HL-60/S4 treated with phorbol 12-myristate 13-acetate at 8.2 ng/mL for 4 days and 3 days (cell line): Measurements from ENCODE around the gene GNGT2.
"Not testable (repeated sequence)": the region's sequence is repeated elsewhere in the genome, so short reads cannot be mapped to it uniquely, and the experiment has no call there.

ENCODE experiments used
- in situ Hi-C: fragments of 300-500 bp; cut with MboI; formaldehyde crosslinking; loops from 2 replicates; pipeline ENCODE4 v1.15.0; 2022; ENCODE audit warnings: low sequenced_read_pairs

The GNGT2 gene

DNA sequence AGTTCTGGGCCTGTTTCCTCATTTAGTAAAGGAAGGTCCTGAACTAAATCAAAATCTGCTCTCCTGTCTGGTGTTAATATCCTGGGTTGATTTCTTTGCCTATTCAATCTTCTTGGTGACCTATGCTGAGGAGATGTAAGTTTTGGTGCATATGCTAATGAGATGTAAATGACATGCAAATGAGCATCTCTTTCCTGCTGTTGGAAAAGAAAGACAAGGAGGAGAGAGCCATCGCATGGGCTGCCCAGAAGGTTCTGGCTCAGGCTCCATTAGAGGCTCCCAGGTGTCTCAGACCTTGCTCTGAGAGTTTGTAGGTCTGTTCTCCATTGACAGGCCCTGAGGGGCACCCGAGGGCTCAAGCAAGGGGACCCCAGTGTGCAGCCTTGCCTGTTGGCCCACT lies 3.5 kb upstream of the GNGT2 start:
- in situ Hi-C loops, result no loop called here

DNA sequence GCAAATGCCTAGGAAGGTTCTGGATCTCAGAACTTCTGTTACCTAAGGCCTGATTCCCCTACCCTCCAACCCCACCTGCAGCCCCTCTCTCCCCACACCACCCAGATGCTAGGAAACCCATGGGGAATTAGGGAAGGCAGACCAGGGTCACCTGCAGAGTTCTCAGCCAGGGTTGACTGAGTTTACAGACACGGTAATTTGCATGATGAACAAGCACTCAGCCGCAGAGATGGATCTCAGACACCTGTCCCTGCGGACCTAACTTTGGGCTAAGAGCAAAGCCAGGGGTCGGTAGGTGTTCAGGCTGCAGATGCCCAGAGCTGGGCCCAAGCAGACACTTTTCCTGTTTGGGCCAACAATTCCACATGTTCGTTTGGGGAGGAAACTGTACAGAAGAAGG lies 3.0 kb upstream of the GNGT2 start:
- in situ Hi-C loops, result no loop called here

DNA sequence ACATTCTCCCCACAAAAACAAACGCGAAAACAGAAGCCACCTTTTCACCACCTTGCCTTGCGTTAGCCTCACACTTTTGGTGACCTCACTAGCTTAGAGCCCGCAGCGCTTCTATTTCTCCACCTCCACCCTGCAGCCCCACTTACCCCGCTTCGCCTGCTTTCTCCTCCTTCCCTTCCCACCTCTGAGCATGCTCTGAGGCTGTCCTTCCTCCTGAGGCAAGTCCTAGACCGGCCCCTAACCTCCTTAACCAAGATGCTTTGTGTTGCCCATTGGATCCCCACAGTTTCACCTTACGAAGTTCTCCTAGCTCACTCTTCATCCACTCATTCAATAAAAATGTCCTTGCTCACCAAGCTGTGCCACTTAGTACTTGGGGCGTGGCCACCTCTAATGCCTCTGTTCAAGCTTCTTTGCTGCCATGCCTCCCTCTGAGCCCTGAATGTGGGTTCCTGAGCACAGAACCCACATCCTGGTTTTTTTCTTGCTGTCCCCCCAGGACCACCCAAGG lies 1.3 kb downstream of the GNGT2 start:
- in situ Hi-C loops, result no loop called here

DNA sequence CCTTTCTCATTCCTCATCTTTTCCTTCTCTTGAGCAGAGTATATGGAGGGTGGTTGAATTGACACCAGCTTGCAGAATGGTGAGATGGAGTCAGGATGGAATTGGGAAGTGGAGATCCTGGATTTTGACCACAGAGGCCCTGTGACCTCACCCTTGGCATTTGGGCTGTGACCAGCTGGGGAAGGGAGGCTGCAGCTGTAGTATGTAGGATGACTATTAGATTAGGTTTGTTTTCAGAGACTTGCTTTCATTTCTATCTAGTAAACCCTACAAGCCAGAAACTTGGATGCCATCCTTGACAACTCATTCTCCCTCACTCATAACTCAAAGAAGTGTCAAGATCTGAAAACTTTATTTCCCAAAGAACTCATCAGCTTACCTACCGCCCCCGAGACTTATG lies 5.9 kb downstream of the GNGT2 start:
- in situ Hi-C loops, result no loop called here

DNA sequence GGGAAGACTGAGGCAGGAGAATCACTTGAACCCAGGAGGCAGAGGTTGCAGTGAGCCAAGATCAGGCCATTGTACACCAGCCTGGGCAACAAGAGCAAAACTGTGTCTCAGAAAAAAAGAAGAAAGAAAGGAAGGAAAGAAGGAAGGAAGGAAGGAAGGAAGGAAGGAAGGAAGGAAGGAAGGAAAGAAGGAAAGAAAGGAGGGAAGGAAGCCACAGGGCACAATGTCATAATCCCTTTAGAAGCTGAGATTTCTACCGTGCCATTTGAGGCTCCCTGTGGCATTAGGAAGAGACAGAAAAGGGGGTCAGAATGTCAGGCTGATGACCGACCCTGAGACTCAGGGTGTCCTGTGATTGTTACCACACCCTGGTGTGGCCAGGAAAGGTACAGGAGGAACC lies 6.6 kb downstream of the GNGT2 start:
- in situ Hi-C loops, result no loop called here

GRCh38 chr17:49201481-49201927 lies 8.9 kb downstream of the GNGT2 start:
- in situ Hi-C loops, result no loop called here

- in situ Hi-C loops, result no loop called here
Measured at GRCh38 chr17:49200423-49201083, 9.8 kb downstream of the GNGT2 start.

GRCh38 chr17:49198211-49198610 lies 12.2 kb downstream of the GNGT2 start:
- in situ Hi-C loops, result no loop called here

DNA sequence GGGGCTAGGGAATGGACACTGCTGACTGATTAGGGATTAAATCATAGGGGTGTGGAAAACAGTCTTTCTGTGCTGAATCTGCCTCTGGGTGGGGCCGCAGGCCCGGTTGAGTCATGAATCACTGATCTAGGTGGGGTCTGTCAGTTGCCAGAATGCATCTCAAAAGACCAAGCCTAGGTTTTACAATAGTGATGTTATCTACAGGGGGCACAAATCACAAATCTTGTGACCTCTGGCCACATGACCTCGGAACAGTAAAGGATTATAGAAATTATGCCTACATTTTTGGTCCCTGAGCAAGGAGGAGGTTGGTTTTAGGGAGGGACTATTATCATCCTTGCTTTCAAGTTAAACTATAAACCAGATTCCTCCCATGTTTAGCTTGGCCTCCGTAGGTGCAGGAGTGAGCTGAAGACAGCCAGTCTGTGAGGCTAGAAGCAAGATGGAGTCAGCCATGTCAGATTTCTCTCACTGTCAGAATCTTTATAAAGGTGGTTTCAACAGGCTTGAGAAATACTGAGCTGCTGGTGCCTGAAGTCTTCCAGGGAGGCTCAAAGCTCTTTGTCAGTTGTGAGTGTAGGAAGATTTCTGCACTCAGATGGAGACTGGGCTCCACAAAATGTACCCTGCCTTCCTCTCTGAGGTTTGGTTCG lies 12.9 kb downstream of the GNGT2 start:
- in situ Hi-C loops, result no loop called here

DNA sequence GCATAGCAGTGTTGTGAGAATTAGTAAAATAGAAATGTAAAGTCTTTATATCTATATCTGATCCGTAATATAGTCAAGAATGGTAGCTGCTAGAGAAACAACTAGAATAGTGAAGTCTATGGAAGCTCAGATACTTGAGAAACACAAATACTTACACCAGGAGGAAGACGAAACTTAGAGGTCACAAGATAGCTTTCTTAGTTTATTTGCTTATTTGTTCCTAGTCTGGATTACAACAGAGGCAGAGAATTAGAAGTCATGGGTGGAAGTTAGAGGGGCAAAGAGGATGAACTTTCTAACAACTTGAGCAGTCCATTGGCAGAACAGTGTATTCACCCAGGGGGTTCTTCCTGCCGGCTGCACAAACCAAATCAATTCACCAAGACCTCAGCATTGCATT lies 13.9 kb downstream of the GNGT2 start:
- in situ Hi-C loops, result no loop called here

- in situ Hi-C loops, result no loop called here
Measured at GRCh38 chr17:49195751-49196150, 14.6 kb downstream of the GNGT2 start.

GRCh38 chr17:49194297-49194607 lies 16.1 kb downstream of the GNGT2 start:
- in situ Hi-C loops, result no loop called here

DNA sequence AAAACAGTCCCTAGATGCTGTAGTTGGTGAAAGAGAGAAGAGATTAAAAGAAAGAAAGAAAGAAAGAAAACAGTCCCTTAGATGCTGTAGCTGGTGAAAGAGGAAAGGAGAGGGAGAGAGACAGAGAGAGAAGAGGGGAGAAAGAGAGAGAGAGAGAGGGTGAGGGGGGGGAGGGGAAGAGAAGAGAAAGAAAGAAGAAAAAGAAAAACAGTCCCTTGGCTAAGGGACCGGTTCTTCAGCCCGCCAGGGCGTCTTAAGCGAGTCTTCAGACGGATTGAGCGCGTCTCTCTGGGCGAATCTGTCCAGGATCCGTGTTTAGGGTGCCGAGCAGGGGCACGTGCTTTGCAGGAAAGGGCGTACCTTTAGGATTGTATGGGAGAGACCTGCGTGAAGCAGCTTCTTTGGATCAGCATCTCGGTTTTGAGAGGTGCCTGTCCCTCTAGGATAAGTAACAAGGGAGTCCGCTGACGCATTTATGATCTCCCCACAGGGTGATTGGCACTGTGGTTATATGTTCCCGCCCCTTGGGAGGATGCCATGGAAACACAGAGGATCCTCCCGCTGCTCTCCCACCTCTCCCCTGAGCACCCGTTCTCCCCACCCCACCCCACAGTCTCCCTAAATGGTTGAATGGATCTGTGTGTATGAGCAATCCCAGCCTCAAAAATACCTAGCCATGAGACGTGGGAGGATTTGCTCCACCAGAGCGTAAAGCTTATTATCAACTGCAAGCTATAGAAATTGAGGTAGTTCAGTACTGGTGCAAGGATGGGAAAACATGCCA lies 16.7 kb downstream of the GNGT2 start:
- in situ Hi-C loops, result no loop called here

DNA sequence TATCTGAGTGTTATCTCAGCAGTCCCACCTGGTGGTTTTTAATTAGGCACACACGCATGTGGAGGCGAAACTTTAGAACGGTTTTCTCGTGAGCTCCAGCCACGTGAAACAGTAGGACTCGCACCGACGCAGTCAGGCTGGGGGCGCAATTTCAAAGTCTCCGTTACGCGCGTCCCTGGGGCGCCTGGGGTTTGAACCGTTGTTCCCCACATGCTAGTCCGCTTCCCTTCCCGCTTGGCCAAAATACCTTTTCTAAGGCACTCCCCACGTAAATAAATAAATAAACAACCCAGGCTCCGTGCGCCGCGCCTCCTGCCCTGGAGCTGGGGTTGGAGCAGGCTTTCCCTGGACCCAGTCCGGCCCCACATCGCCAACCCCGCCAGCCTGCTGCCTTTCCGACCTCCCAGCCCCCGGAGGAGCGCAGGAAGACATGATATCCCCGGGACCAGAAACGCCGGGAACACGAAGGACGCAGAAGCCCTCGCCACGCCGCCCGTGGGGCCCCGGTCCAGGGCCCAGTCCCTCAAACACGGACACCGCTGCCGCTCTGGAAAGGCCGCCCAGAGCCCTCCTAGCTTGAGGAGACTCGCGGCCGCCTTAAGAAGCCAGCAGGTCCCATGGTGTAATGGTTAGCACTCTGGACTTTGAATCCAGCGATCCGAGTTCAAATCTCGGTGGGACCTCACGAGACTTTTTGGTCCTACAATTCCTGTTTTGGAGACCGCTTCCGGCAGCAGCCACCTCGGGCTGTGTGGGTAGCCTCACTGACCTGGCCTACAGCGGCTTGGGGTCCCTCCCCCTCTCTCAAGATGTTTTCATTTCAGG lies 18.2 kb downstream of the GNGT2 start:
- in situ Hi-C loops, result no loop called here

- in situ Hi-C loops, result no loop called here
Measured at GRCh38 chr17:49191409-49191916, 18.9 kb downstream of the GNGT2 start.

DNA sequence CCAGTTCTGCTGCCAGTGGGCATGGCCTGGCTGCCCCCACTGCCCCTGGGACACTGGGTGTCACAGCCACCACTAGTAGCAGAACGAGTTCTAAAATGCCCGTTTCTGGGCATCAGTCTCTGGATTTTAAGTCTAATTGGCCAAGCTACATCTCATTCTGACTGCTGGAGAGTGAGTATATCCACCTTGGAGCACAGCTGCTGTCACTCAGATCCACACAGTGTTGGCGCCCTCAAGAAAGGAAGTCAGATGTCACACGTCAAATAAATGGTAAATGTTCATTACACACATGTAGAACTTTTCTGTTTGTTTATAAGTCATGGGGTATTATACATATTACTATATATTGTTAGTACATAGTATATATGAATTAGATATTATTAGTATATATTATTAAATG lies 19.4 kb downstream of the GNGT2 start:
- in situ Hi-C loops, result no loop called here

GRCh38 chr17:49187301-49187700 lies 23.1 kb downstream of the GNGT2 start:
- in situ Hi-C loops, result no loop called here

DNA sequence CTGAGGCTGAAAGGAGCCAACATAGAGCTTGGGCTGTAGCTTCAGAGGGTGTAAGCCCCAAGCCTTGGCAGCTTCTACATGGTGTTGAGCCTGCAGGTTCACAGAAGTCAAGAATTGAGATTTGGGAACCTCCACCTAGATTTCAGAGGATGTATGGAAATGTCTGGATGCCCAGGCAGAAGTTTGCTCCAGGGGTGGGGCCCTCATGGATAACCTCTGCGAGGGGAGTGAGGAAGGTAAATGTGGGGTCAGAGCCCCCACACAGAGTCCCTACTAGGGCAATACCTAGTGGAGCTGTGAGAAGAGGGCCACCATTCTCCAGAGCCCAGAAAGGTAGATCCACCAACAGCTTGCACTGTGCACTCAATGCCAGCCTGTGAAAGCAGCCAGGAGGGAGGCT lies 25.0 kb downstream of the GNGT2 start:
- in situ Hi-C loops, result not testable (repeated sequence)

DNA sequence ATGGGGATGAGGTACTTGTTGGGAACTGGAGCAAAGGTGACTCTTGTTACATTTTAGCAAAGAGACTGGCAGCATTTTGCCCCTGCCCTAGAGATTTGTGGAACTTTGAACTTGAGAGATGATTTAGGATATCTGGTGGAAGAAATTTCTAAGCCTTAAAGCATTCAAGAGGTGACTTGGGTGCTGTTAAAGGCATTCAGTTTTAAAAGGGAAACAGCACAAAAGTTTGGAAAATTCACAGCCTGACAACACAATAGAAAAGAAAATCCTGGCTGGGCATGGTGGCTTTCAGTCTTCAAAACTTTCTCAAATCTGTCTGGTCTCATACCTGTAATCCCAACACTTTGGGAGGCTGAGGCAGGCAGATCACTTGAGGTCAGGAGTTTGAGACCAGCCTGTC lies 25.9 kb downstream of the GNGT2 start:
- in situ Hi-C loops, result not testable (repeated sequence)

GRCh38 chr17:49183801-49184200 lies 26.6 kb downstream of the GNGT2 start:
- in situ Hi-C loops, result no loop called here

- in situ Hi-C loops, result no loop called here
Measured at GRCh38 chr17:49183341-49183740, 27.0 kb downstream of the GNGT2 start.
